Stomach (tissue), 9 donors: ENCODE measurements around the gene ABHD12B. TPM values are rescaled to one million over a fixed set of nuclear protein-coding genes. Genes with fewer than 3 reads are reported as not detected.

ENCODE experiments used
- DNase-seq, 2 donors: peaks; one replicate each; pipeline versions ENCODE4 v3.0.0 to v3.0.0-alpha.2; 2013 to 2019
- H3K27ac ChIP-seq, 5 donors: fragments of 200-600 bp in 4 of 5; sonication (generic) in 4 of 5; one replicate each; pipeline ENCODE4 v1.5.1; 2013 to 2019; ENCODE audit warnings: mild to moderate bottlenecking in 1 of 5, moderate library complexity in 1 of 5
- H3K27me3 ChIP-seq, 3 donors: fragments of 200-600 bp; sonication (generic); one replicate each; pipeline ENCODE4 v1.5.1; 2017 to 2019; ENCODE audit warnings: mixed run types in 1 of 3
- H3K36me3 ChIP-seq, 4 donors: fragments of 200-600 bp; sonication (generic); 1 replicate in 3 of 4; 2 replicates in 1 of 4; pipeline ENCODE4 v1.5.1; 2016 to 2019
- H3K4me1 ChIP-seq, 4 donors: fragments of 200-600 bp; sonication (generic); one replicate each; pipeline ENCODE4 v1.5.1; 2016 to 2019
- H3K4me3 ChIP-seq, 4 donors: fragments of 200-600 bp; sonication (generic) in 3 of 4; one replicate each; pipeline ENCODE4 v1.5.1; 2016 to 2019; ENCODE audit warnings: mild to moderate bottlenecking in 1 of 4
- H3K9me3 ChIP-seq, 4 donors: fragments of 200-600 bp; sonication (generic); one replicate each; pipeline ENCODE4 v1.5.1; 2016 to 2019
- CTCF ChIP-seq, 7 experiments: fragments of 450-650 bp in 4 of 7; fragments of 200-600 bp in 3 of 7; sonication (generic) in 3 of 7; IDR thresholded peaks; one replicate each; pipeline ENCODE4 v1.5.1; 2016 to 2019; ENCODE audit warnings: antibody characterized with exemption in 7 of 7, control low read depth in 2 of 7, mild to moderate bottlenecking in 1 of 7
- EP300 ChIP-seq: sonication (generic); formaldehyde crosslinking; IDR thresholded peaks from one replicate; pipeline ENCODE4 v1.6.1; 2017; ENCODE audit warnings: antibody characterized with exemption
- POLR2A ChIP-seq, 4 donors: fragments of 450-650 bp; IDR thresholded peaks; one replicate each; pipeline ENCODE4 v1.6.1; 2016; ENCODE audit warnings: antibody characterized with exemption in 4 of 4, control low read depth in 2 of 4, mild to moderate bottlenecking in 1 of 4, moderate library complexity in 1 of 4
- POLR2AphosphoS5 ChIP-seq, 3 donors: sonication (generic); formaldehyde crosslinking; IDR thresholded peaks; one replicate each; pipeline ENCODE4 v1.6.1; 2016; ENCODE audit warnings: antibody characterized with exemption in 3 of 3
- WGBS, 5 donors: extraction: QIAGEN DNeasy Blood & Tissue Kit in 3 of 5; methylation state at CpG; one replicate each; pipeline versions ENCODE4 v1.1.5 to v1.1.7; 2013 to 2018; 5-methylcytosine and 5-hydroxymethylcytosine counted together
- intact Hi-C: fragments of 100-400 bp; cut with DNase I; formaldehyde crosslinking; loops from one replicate; pipeline ENCODE4 v1.15.1; 2023; ENCODE audit warnings: low total_unique reads
- polyA plus RNA-seq, 3 donors: library from polyadenylated mRNA; stranded (reverse); fragments of 200-250 nt; gene quantifications; one replicate each; pipeline ENCODE4 v1.2.3, GENCODE V29; 2013
- total RNA-seq, 5 donors: library from RNA; depleted of rRNA; stranded (reverse); fragments of >200 nt; gene quantifications; one replicate each; pipeline versions ENCODE4 v1.1.0 to v1.2.3, GENCODE V29; 2014 to 2016
- donor health status: healthy with polysubstance abuse.
- donor health status: Bipolar disorder and iron deficiency.
- donor health status: healthy.

The ABHD12B gene
- total and polyA plus RNA-seq, 8 donors, result 0.23 TPM; not detected in 7

- Histone ChIP-seq H3K27ac (no peak overlapping the region), H3K27me3 (no peaks in the 10 kb centered on the region), H3K4me3 (no peak overlapping the region), H3K36me3 (peaks cover 4 to 48% (median 23%) of the 10 kb centered on the region in 4 donors), H3K4me1 (peaks cover 0 to 13% (median 0%) of the 10 kb centered on the region in 4 donors), H3K9me3 (no peaks in the 10 kb centered on the region)
- DNase-seq, result no peak
- intact Hi-C loops, result no loop called here
- 65 to 84% (median 80%) methylated on average over 5 of the region's 5 CpGs for WGBS, 5 donors
- no peak for TF ChIP-seq POLR2AphosphoS5 (IDR thresholded peaks at IDR 0.05)
These were observed 63.5 kb downstream of the ABHD12B start for GRCh38 chr14:50935126-50936015.

- peak overlapping the region in 1 of 5 donors; percentile 0 for H3K27ac ChIP-seq
- H3K27me3 ChIP-seq, result no peaks in the 10 kb centered on the region
- no peaks in the 10 kb centered on the region for H3K9me3 ChIP-seq
- WGBS, 5 donors, result 71 to 94% (median 80%) methylated on average over 2 of the region's 2 CpGs
- intact Hi-C loops, result no loop called here
- no peak overlapping the region for H3K4me3 ChIP-seq
- no peak for DNase-seq
- H3K36me3 ChIP-seq, result peaks cover 4 to 42% (median 17%) of the 10 kb centered on the region in 4 donors
- TF ChIP-seq POLR2AphosphoS5 (IDR thresholded peaks at IDR 0.05) (no peak), POLR2A (IDR thresholded peaks at IDR 0.05) (no peak), EP300 (no peak), CTCF (IDR thresholded peaks at IDR 0.05) (no peak)
- peaks cover 0 to 13% (median 0%) of the 10 kb centered on the region in 4 donors for H3K4me1 ChIP-seq
These were observed 64.1 kb downstream of the ABHD12B start for GRCh38 chr14:50936016-50936340.

- H3K9me3 ChIP-seq, result no peaks in the 10 kb centered on the region
- peaks cover 0 to 34% (median 10%) of the 10 kb centered on the region in 4 donors for H3K36me3 ChIP-seq
- intact Hi-C loops, result no loop called here
- TF ChIP-seq EP300, result no peak
- H3K27ac ChIP-seq, result peak overlapping the region in 2 of 5 donors; percentile 0 to 17
- no peaks in the 10 kb centered on the region for H3K27me3 ChIP-seq
- no peak overlapping the region for H3K4me3 ChIP-seq
- peaks cover 0 to 12% (median 0%) of the 10 kb centered on the region in 4 donors for H3K4me1 ChIP-seq
- 63 to 87% (median 84%) methylated on average over 2 of the region's 2 CpGs for WGBS, 5 donors
- no peak for DNase-seq
These were observed 65.0 kb downstream of the ABHD12B start for GRCh38 chr14:50936882-50937281.

GRCh38 chr14:50937325-50937724 lies 65.5 kb downstream of the ABHD12B start:
- WGBS, 5 donors, result 43 to 57% (median 50%) methylated on average over 2 of the region's 2 CpGs
- no peak for DNase-seq
- Histone ChIP-seq H3K4me3 (no peak overlapping the region), H3K9me3 (no peaks in the 10 kb centered on the region), H3K27me3 (no peaks in the 10 kb centered on the region), H3K27ac (peak overlapping the region in 1 of 5 donors; percentile 17), H3K4me1 (peaks cover 0 to 7% (median 0%) of the 10 kb centered on the region in 4 donors), H3K36me3 (peaks cover 0 to 30% (median 8%) of the 10 kb centered on the region in 4 donors)
- intact Hi-C loops, result no loop called here
- TF ChIP-seq POLR2A (IDR thresholded peaks at IDR 0.05) (no peak), POLR2AphosphoS5 (IDR thresholded peaks at IDR 0.05) (no peak), EP300 (no peak), CTCF (IDR thresholded peaks at IDR 0.05) (no peak)

- Histone ChIP-seq H3K4me3 (no peak overlapping the region), H3K27me3 (no peaks in the 10 kb centered on the region), H3K4me1 (peaks cover 0 to 2% (median 0%) of the 10 kb centered on the region in 4 donors), H3K27ac (no peak overlapping the region), H3K9me3 (no peaks in the 10 kb centered on the region), H3K36me3 (peaks cover 0 to 25% (median 6%) of the 10 kb centered on the region in 4 donors)
- intact Hi-C loops, result no loop called here
- DNase-seq, result no peak
- TF ChIP-seq CTCF (IDR thresholded peaks at IDR 0.05) (no peak), POLR2A (IDR thresholded peaks at IDR 0.05) (no peak), POLR2AphosphoS5 (IDR thresholded peaks at IDR 0.05) (no peak), EP300 (no peak)
- 75 to 86% (median 83%) methylated on average over 4 of the region's 4 CpGs for WGBS, 5 donors
These were observed 65.9 kb downstream of the ABHD12B start for GRCh38 chr14:50937800-50938199.
